GM18873 (cell line): ENCODE measurements around the gene ADAM23.
A peak's percentile ranks its signal among the peaks of the same experiment; 100 is the strongest.
"Not testable (repeated sequence)": the region's sequence is repeated elsewhere in the genome, so short reads cannot be mapped to it uniquely, and the experiment has no call there.

Experiments used
- ATAC-seq: cut with Tn5 transposase; IDR thresholded peaks from one replicate; pipeline ENCODE4 v1.9.1; 2021; ENCODE audit warnings: mild to moderate bottlenecking, moderate library complexity, moderate number of reproducible peaks; ENCODE audit not compliant: unreplicated experiment, low FRiP score

Gene ADAM23

GRCh38 chr2:206442833-206443734, at the start of gene ADAM23:
ADAM23 (plus strand) TSS chr2:206443532; CDS start chr2:206443867, 335 bp downstream.
- ATAC-seq = no peak

GRCh38 chr2:206396211-206396610, 47.1 kb upstream of the ADAM23 start:
- no peak for ATAC-seq

GRCh38 chr2:206402956-206403569, 40.3 kb upstream of the ADAM23 start:
- not testable (repeated sequence) for ATAC-seq

- peak; percentile 98 for ATAC-seq
These were observed 34.7 kb upstream of the ADAM23 start for GRCh38 chr2:206408323-206409320.

GRCh38 chr2:206410714-206411113, 32.6 kb upstream of the ADAM23 start:
- ATAC-seq = no peak

- no peak for ATAC-seq
These were observed 27.6 kb upstream of the ADAM23 start for GRCh38 chr2:206415618-206416243.

- ATAC-seq = no peak
These were observed 24.4 kb upstream of the ADAM23 start for GRCh38 chr2:206418968-206419367.

- ATAC-seq = no peak
These were observed 22.6 kb upstream of the ADAM23 start for GRCh38 chr2:206420721-206421120.

- no peak for ATAC-seq
These were observed 20.8 kb upstream of the ADAM23 start for GRCh38 chr2:206422493-206422892.

- no peak for ATAC-seq
These were observed 20.2 kb upstream of the ADAM23 start for GRCh38 chr2:206423147-206423546.

GRCh38 chr2:206424134-206424533, 19.2 kb upstream of the ADAM23 start:
- no peak for ATAC-seq

- ATAC-seq = no peak
These were observed 14.5 kb upstream of the ADAM23 start for GRCh38 chr2:206428783-206429182.

GRCh38 chr2:206430452-206430851, 12.9 kb upstream of the ADAM23 start:
- no peak for ATAC-seq

- no peak for ATAC-seq
These were observed 11.9 kb upstream of the ADAM23 start for GRCh38 chr2:206431439-206431838.

GRCh38 chr2:206432193-206433082, 10.9 kb upstream of the ADAM23 start:
- no peak for ATAC-seq

- ATAC-seq = no peak
These were observed 10.1 kb upstream of the ADAM23 start for GRCh38 chr2:206433190-206433589.

- ATAC-seq = no peak
These were observed 9.6 kb upstream of the ADAM23 start for GRCh38 chr2:206433686-206434085.

- ATAC-seq = no peak
These were observed 7.6 kb upstream of the ADAM23 start for GRCh38 chr2:206435742-206436141.

GRCh38 chr2:206438196-206438724, 5.1 kb upstream of the ADAM23 start:
- ATAC-seq = no peak
